GM21367 (cell line): ENCODE results near the gene TSFM.

Experiments
- ATAC-seq: cut with Tn5 transposase; IDR thresholded peaks from one replicate; pipeline ENCODE4 v1.9.1; 2021; ENCODE audit not compliant: unreplicated experiment

Gene TSFM

GRCh38 chr12:57782608-57783465, at the start of gene TSFM:
Gene TSFM, plus strand, starts transcription at chr12:57782787. Its CDS starts 15 bp downstream, at chr12:57782802.
- peak; percentile 70 for ATAC-seq

- ATAC-seq: no peak
These were observed 48.7 kb upstream of the TSFM start for GRCh38 chr12:57733928-57734327.

- no peak for ATAC-seq
These were observed 48.0 kb upstream of the TSFM start for GRCh38 chr12:57734591-57734990.

- ATAC-seq: no peak
These were observed 47.3 kb upstream of the TSFM start for GRCh38 chr12:57735198-57735855.

- ATAC-seq: no peak
These were observed 46.4 kb upstream of the TSFM start for GRCh38 chr12:57735952-57736740.

GRCh38 chr12:57736741-57737466, 45.7 kb upstream of the TSFM start:
- no peak for ATAC-seq

- ATAC-seq: no peak
These were observed 44.8 kb upstream of the TSFM start for GRCh38 chr12:57737467-57738460.

- no peak for ATAC-seq
These were observed 43.8 kb upstream of the TSFM start, which contains the start of gene AGAP2 for GRCh38 chr12:57738661-57739237. Gene AGAP2, minus strand, starts transcription at chr12:57738742. Its CDS starts 496 bp downstream, at chr12:57738246.

- no peak for ATAC-seq
These were observed 43.2 kb upstream of the TSFM start for GRCh38 chr12:57739387-57739786.

- ATAC-seq: no peak
These were observed 42.6 kb upstream of the TSFM start for GRCh38 chr12:57739914-57740538.

GRCh38 chr12:57740656-57741412, 41.8 kb upstream of the TSFM start:
- ATAC-seq: peak; percentile 44

- ATAC-seq: no peak
These were observed 41.2 kb upstream of the TSFM start for GRCh38 chr12:57741413-57741789.

GRCh38 chr12:57741844-57742738, 40.5 kb upstream of the TSFM start:
- ATAC-seq: peak; percentile 56

- no peak for ATAC-seq
These were observed 38.8 kb upstream of the TSFM start for GRCh38 chr12:57743769-57744168.

- ATAC-seq: peak; percentile 26
These were observed 38.3 kb upstream of the TSFM start for GRCh38 chr12:57744194-57744776.

- peak; percentile 66 for ATAC-seq
These were observed 37.7 kb upstream of the TSFM start, which contains the start of gene TSPAN31 for GRCh38 chr12:57744777-57745484. Gene TSPAN31, plus strand, starts transcription at chr12:57745039. Its CDS starts 116 bp downstream, at chr12:57745155.
